HG03520 (cell line): ENCODE data around the gene YIF1A.
"Not testable (repeated sequence)": the region's sequence is repeated elsewhere in the genome, so short reads cannot be mapped to it uniquely, and the experiment has no call there.

Source experiments
- ATAC-seq: cut with Tn5 transposase; IDR thresholded peaks from one replicate; pipeline ENCODE4 v1.9.1; 2021; ENCODE audit warnings: mild to moderate bottlenecking, moderate library complexity; ENCODE audit not compliant: unreplicated experiment

YIF1A gene

DNA sequence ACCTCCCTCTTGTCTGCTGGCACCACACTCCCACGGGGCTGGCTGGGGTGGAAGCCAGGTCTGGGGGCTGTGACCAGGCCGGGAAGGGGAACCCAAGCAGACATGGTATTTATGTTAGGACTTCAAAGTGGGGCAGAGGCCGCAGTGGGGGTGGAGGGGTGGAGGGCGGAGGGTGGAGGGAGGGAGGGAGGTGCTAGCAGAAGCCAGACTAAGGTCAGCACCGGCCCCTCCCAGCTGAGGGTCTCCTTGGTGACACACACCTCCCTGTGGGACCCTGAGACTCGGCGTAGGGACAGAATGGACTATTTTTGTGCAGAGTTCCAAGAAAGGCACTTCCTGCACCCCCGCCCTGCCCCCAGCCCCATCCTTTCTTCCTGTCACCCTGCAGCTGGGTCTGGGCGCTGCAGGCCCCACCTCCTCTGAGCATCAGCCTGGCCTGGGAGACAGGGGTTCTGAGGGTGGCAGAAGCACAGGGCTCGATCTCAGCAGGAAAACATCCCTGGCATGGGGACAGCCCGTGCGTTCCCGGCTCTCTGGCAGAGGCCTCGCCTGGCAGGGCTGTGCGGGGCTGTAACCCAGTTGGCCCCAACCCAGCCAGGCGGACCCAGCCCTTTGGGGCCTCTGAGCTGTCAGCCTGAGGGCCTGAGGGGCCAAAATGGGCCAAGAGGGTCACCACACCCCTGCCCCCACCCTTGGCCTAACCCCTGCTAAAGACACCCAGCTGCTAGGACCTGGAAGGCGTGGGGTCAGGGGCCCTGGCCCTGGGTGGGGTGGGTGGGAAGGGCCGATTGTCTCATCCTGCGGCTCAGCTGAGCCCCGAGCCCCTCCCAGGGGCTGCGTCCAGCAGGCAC, 37.5 kb upstream of the YIF1A start:
- no peak for ATAC-seq

DNA sequence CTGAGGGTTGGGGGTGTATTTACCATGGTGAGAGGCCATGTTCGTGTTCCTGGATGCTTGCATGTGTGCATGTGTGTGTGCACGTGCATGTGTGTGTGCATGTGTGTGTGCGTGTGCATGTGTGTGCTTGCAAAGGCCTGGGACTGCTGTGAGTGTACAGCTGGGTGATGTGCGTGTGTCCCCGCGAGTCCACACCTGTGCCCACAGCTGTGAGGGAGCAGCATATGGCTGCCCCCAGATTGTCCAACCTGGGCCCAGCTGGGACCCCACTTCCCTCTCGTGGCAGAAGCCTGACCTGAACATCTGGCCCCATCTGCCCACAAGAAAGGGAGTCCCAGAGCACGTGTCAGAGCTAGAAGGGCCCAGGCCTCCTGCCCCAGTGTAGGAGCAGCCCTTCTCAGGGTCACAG, 36.3 kb upstream of the YIF1A start:
- ATAC-seq = no peak

DNA sequence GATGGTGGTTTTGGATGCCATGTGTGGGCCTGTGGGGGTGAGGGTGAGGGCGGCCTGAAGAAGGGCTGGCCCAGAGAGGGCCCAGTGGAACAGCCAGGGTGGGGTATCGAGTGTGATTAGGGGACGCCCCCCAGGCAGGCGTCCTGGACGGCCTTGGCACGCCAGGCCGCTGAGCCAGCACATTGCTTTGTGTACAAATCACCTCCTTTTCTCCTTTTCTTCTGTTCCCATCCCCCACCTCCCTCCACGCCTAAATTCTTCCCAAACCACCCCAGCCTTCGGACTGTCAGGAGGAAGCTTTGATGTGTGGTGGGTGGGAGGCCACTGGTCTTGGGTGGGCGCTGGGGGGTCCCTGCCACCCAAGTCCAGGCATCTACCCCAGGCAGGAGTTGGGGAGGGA, 35.7 kb upstream of the YIF1A start:
- no peak for ATAC-seq

DNA sequence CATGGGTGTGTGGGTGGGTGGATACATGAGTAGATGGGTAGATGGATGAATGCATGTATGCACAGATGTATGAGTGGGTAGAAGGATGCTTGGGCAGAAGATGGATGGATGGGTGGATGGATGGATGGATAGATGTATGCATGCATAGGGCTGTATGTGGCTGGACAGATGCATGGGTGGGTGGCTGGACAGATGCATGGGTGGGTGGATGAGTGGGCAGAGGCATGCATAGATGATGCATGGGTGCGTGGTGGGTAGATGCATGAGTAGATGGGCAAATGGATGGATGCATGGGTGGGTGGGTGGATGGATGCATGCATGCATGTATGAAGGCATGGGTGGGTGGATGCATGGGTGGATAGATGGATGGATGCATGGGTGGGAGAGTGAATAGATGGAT, 34.7 kb upstream of the YIF1A start:
- ATAC-seq = no peak

DNA sequence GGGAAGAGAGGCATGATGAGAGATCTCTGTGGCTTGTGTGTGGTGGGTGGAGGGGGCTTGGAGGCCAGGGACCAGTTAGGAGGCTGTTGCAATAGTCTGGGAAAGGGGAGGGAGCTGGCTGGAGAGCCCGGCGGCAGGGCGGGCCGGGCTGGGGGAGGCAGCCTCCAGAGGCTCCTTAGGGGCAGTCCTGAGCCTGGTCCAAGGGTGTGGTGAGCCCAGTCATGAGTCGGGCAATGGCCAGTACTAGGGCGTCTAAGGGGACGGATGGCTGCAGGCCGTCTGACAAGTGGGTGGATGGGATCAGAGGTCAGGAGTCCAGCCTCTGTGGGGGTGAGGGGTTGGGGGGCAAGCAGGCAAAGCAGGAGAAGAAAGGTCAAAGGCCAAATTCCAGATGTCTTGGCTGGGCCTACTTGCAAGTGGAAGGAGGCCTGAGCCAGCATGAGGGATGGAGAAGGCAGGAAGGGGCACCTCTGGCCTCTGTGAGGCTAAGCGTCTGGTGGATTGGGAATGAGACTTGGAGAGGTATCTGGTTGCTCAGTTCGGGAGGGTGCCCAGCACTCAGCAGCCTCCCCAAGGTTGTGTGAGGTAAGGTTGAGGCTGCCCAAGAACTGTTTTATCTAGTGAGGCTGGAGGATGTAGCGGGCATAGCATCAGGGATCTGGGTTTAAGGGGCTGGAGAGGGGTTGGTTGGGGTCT, 33.9 kb upstream of the YIF1A start:
- no peak for ATAC-seq

DNA sequence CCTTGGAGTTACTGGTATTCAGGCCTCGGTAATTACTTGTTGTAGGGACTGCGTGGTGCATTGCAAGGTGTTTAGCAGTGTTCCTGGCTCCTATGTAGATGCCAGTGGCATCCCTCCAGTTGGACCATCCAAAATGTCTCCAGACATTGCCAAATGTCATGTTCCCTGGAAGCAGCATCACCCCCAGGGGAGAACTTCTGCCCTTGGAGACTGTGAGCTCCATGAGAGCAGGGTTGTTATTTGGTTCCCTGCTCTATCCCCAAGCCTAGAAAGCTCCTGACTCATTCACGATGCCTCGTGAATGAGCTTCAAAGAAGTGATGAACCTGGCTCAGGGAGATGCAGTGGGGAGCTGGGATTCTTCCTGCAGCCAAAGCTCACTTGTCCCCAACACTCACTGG, 32.7 kb upstream of the YIF1A start:
- ATAC-seq = no peak

DNA sequence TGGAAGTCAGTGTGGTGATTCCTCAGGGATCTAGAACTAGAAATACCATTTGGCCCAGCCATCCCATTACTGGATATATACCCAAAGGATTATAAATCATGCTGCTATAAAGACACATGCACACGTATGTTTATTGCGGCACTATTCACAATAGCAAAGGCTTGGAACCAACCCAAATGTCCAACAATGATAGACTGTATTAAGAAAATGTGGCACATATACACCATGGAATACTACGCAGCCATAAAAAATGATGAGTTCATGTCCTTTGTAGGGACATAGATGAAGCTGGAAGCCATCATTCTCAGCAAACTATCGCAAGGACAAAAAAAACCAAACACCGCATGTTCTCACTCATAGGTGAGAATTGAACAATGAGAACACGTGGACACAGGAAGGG, 31.8 kb upstream of the YIF1A start:
- ATAC-seq = not testable (repeated sequence)

DNA sequence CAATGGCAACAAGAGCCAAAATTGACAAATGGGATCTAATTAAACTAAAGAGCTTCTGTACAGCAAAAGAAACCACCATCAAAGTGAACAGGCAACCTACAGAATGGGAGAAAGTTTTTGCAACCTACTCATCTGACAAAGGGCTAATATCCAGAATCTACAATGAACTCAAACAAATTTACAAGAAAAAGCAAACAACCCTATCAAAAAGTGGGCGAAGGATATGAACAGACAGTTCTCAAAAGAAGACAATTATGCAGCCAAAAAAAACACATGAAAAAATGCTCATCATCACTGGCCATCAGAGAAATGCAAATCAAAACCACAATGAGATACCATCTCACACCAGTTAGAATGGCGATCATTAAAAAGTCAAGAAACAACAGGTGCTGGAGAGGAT, 31.3 kb upstream of the YIF1A start:
- not testable (repeated sequence) for ATAC-seq

DNA sequence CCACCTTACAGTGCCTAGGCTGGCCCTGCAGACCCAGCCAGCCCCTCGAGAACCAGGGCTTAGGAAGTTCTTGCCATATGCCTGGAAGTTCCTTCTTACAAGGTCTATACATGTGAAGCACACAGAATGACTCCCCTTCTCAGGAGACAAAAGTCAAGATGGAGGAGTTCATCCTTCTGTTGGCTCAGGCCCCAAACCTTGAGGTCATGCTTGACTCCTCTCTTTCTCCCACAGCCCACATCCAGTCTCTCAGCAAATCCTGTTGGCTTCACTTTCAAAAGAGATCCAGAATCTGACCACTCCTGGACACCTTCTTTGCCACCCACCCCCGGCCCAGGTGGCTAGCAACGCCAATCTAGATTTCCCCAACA, 29.6 kb upstream of the YIF1A start:
- no peak for ATAC-seq

DNA sequence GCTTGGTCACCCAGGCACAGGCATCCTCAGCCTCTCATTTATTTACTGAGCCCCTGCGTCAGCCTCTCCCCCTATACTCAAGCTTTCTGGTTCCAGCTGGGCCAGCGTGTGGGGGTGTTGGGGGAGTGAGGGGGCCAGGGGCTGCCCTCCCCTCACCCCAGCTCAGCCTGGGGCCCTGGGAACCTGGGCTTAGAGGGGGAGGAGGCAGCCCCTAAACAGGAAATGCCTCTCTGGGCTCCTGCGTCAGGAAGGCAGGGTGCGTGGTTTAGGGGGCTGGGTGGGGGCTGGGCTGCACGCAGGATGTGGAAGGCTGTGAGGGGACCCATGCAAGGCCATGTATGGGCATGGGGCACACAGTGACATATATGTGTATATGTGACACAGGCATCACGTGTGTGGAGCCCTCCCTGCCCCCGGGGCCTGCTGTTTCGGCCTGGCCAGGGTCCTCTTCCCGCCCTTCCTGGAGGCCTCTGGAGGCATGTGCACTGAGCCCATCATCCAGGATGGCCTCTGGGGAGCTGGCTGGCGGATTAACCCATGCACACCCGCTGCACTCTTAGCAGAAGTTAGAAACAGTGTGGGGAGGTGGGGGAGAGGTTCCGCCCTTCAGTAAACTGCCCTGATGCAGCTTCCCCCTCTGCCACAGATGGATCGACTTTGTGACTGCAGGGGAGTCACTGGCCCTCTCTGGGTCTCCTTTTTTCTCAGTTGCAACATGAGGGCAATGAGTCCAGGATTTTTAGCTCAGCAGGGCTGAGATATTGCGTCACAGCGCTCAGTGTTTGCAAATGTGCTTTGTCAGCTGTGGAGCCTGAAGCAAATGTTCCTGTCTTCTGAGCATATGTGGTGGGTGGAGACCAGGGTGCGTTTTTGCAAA, 29.0 kb upstream of the YIF1A start:
- no peak for ATAC-seq

DNA sequence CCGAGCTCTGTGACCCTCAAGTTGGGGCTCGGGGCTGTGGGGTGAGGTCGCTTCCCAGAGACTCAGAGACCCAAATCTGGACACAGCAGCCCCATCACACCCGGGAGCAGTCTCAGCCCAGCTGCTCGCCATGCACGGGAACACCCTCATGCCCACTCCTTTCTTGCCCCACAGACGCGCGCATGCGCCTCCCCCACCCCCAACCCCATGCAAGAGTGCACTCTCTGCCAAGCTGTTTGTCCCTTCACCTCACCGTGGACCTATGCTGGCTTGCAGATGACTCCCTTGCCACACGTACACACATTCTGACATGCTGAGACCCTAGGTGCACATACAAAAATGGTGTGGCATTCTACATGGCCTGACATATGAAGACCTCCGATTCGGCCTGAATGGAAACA, 28.4 kb upstream of the YIF1A start:
- no peak for ATAC-seq

DNA sequence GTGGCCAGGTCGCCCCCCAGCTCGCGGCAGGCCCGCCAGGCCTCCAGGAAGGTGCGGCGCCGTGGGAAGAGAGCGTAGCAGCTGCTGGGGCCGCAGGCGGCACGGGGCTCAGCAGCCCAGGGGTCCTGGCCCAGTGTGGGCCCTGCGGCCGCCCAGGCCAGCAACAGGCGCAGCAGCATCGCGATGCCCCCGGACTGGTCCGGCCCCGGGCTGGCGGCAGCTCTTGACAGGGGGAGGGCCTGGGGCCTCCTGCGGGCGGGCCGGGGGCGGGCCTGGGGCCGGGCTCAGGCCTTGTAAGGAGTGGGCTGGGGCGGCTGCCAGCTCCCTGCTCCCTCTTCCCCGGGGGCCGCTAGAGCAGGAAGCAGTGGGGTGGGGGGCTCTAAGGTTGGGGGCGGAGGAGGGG, 27.9 kb upstream of the YIF1A start, which contains the start of gene CD248:
Gene CD248 (minus strand): TSS at position 196 of the 403 bp plus-strand sequence. CDS start 17 bp downstream, at position 179.
- ATAC-seq = no peak

DNA sequence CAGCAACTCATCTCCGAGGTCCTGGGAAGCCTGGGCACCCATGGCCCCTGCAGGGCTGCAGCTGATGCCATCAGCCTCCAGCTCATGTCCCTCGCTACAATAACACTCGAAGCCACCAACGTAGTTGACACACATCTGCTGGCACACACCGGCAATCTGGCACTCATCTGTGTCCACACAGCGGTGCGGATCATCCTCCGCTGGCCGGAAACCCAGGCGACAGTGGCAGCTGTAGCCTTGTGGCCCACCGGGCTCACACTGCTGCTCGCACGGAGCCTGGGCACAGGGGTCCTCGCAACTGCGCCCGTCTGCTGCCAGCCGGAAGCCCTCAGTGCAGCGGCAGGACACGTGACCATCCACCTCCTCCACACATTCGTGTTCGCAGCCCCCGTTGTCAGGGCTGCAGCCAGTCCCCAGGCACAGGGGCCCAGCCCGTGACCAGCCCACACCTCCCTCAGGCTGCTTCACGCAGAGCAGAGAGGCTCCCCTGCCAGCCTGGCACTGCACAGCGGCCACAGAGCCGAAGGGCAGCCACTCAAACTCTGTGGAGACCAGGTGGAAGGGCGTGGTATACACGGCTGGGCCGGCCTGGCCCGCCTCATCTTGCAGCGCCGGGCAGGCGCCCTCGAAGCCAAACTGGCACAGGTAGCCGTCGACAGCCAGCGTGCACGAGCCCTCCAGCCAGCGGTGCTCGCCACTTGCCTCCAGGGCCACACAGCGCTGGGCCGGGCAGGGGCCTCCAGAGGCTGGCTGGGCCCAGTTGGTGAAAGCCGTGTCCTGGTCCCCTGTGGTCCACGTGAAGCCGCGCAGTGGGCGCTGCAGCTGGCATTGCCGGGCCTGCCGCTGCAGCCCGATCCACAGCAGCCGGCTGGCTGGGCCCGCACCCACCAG, 27.2 kb upstream of the YIF1A start:
- ATAC-seq = no peak

DNA sequence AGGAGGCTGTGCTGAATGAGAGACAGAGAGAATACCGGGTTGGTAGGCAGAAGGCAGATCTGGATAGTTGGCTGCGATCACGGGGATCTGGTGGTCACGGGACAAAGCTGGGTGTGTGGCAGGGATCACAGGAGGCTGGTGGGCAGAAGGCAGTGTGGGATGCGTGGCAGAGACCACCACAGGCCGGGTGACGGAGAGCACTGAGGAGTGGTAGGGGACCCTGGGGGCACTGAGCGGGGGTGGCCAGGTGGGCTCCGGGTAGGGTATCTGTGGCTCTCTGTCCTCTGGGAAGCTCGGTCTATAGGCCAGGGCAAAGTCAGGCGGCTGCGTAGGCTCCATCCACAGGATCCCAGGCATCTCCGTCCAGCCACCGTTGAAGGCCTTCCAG, 26.5 kb upstream of the YIF1A start:
- no peak for ATAC-seq

DNA sequence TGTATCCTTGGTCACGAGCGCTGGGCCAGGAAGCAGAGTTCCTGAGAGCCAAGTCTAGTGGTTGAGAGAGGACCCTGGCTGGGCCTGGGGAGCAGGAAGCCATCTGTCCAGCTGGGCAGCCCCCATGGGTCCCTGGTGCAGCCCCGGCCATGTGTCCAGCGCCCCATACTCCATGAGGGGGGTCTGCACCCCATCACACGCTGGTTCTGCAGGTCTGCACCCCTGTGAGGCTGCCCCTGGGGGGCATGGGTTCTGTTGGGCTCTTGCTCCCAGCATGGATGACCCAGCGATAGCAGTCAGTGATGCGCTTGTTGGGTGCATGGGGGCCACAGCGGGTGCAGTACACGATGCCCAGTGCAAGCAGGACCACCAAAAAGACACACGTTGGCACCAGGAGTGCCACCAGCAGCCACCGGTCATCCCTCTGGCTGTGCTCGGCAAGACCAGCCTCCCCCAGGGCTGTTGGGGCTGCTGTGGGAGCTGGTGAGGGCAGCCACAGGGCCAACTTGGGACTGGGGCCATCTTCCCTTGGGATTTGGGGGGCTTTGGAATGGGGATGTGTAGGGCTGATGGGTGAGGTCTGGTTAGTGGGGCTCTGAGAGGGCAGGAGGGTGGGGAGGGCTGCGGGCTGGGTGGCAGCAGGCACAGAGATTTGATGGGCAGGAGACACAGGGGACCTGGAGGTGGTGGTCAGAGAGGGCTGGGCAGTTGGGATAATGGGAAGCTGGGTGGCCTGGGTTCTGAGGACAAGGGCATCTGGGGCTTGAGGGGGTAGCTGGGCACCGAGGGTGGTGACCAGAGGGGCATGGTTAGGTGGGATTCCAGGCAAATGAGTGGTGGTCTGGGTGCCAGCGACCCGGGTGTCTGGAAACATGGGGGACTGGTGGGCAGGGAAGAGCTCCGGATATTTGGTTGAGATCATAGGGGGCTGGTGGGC, 25.9 kb upstream of the YIF1A start:
- no peak for ATAC-seq

DNA sequence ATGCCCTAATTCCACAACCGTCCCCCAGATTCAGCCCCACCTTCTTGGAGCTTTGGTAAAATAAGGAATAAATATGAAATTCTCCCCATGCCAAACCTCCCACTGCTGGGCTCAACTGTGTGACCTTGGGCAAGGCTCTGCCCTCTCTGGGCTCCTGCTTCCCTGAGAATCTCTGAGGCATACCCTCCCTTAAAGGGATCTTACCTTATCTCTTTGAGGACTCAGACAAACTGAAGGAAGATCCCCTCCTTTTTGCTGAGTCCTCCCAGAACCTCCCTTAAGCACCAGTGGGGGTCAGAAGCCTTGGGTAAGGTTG, 25.2 kb upstream of the YIF1A start:
- no peak for ATAC-seq

DNA sequence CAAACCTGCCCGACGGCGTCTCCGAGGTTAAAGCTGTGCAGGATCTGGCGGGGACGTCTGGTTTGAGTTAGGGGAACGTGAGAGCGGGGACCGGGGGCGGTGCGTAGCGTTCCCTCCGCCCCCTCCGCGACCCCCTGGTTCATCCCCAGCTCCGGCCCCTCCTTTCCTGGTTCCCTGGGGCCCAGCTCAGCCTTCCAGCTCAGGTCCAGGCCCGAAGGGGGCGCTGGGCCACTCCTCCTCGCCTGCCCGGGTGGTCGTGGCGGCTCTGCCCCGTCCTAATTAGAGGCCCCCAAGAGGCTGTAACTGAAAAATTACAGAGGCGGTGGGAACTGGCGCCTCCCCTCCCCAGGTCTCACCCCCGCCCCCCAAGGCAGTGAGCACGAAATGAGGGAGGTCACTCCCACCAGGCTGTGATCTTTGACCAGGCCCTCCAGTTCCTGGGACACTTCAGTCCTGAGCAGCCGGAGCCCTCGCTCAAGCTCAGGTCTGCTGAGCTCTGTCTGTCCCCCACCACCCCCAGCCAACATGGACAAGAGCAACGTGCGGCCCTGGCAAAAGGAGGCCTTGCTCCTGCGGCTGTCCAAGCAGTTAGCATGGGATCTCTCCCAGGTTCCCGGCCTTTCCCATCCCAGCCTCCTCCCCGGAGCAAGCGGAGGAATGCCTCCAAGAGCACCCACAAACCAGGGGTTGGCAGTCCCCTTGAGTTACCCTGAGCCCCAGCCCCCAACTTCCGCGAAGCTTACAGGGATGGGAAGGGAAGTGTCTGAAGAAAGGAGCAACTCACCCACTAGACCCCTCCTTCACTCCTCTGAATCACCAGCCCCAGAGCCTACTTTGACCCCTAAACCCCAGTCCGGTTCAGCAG, 24.6 kb upstream of the YIF1A start:
- no peak for ATAC-seq

DNA sequence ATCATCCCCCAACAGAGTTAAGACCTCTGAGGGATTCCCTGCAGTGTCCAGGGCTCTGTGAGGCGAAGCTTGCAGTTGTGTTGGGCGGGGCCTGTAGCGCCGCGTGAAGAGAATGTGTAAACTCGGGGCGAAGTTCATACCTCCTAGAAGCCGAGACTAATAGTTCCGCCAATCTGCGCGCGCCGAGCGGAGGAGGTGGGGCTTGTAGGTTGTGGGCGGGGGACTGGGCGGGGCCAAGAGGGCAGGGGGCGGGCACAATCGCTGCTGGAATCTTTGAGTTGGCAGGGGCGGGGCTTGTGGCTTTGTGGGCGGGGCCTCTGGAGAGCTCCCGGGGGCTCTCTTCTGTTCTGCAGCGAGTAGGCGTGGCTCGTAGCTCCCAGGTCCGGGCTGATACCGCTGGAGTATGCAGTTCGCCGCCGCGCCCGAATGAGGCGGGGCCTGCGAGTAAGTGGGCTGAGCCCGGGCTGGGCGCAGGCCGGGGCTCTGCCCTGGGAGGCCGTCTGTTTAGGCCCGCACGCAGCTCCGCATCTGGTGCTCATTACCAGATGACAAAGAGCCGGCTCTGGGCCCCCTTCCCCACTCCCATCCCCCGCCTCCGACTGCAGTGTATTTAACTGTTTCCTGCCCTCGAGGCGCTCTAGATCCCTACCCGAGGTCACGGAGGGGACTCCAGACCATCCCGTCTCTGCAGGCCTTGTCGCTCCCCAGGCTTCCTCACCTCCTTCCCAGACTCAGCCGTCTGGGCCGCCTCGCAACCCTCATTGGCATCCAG, 23.8 kb upstream of the YIF1A start:
- peak; percentile 72 for ATAC-seq
